CD4-positive, alpha-beta T cell treated with Interferon gamma for 1 hour (primary cell): ENCODE results near the gene ASB3.
"Not testable (repeated sequence)": the region's sequence is repeated elsewhere in the genome, so short reads cannot be mapped to it uniquely, and the experiment has no call there.

Experiments
- DNase-seq: peaks from one replicate; pipeline ENCODE4 v3.0.0-alpha.2; 2020

Gene ASB3

DNA sequence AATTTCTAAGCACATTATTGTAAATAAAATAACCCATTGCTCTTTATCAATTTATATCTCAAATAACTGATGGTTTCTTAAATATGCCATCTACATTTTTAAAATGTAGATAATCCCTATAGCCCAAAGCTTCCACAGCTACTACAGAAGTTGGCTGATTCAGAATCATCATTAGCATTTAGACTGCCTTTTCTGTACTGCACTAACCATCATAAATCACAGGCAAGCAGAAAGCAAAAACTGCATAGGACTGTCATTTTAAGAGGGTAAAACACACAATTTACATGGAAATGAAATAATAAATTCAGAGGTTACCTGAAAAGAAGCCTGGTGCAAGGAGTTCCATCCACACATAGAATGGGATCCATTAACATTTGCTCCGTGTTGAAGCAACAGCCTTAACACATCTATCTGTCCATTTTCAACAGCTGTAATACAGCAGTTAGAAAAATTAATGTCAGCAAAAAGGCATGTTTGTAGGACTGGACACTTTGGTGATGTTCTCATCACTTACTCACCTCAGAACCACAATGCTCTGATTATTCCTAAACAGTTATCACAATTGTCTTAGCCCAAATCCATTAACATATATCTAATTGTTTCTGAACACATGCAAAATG lies 57.5 kb downstream of the ASB3 start:
- DNase-seq: no peak

DNA sequence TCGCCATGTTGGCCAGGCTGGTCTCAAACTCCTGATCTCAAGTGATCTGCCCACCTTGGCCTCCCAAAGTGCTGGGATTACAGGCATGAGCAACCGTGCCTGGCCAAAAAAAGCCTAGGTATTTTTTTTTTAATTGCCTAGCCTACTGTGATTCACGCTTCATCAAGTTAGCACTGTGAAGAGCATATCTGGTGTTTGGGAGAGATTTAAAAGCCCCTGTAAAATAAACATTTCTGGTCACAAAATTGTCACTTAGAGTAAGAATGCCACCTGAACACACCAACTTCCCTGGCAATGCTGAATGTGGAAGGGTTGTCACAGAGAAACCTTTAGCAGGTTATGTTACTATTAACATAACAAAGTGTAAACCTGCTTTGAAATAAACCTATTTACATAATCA lies 58.8 kb downstream of the ASB3 start:
- DNase-seq: no peak

DNA sequence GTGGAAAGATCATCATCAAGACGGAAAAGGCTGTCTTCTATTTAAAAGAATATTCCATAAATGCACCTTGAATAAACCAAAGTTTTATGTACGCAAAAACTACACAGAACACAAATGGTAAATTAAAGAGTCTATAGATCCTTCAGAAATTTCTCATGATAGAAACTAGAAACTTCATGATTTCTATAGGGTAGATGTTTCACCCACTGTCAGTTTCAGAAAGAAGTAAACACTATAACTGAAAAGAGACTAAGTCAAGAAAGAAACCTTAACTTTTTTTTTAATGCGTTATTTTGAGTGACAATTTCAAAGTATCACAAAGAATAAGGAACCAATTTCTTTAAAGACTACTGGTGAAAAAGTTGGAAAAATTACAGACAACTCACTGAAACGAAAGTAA lies 61.1 kb downstream of the ASB3 start:
- DNase-seq: no peak

DNA sequence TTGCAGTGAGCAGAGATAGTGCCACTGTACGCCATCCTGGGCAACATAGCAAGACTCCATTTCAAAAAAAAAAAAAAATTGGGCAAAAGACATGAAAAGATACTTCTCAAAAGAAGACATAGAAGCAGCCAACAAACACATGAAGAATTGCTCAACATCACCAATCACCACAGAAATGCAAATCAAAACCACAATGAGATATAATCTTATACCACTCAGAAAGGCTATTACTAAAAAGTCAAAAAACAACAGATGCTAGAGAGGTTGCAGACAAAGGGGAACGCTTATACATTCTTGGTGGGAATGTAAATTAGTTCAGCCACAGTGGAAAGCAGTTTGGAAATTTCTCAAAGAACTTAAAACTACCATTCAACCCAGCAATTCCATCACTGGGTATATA lies 62.2 kb downstream of the ASB3 start:
- DNase-seq: no peak

DNA sequence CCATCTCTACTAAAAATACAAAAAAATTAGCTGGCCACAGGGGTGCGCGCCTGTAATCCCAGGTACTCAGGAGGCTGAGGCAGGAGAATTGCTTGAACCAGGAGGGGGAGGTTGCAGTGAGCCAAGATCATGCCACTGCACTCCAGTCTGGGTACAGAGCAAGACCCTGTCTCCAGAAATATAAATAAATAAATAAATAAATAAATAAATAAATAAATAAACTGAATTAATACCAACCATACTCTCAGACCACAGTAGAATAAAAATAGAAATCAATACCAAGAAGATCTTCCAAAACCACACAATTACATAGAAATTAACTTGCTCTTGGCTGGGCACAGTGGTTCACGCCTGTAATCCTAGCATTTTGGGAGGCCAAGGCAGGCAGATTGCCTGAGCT lies 65.8 kb downstream of the ASB3 start:
- DNase-seq: not testable (repeated sequence)

DNA sequence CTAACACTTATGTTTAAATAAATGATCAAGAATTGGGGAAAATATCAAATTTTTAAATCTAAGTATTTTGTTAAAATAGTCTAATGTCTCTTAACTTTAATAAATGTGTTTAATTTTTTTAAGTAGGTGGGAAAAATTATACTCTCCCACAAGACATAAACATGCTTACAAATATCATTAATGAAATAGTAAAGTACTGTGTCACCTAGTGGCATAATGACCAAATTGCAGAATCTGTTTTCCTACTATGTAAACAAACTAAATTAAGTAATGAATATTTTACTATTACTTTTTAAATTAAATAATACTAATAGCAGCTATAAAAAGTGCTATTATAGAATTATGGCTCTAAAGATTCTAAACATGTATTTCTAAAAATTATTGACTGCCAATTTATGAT lies 71.2 kb downstream of the ASB3 start:
- no peak for DNase-seq

DNA sequence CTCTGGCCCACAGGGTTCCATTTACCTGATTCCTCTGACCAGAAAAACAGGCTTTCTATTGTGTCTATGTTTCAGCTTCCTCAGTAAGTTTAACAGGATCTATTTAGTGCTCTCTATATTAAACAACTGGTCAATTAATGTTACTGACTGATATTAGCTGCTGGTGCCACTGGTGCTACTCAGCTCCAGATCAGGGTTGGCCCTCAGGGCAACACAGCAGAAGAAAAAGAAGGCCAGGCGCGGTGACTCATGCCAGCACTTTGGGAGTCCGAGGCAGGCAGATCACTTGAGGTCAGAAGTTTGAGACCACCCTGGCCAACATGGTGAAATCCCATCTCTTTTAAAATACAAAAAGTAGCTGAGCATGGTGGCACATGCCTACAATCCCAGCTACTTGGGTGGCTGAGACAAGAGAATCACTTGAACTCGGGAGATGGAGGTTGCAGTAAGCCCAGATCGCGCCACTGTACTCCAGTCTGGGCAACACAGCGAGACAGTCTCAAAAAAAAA lies 75.4 kb downstream of the ASB3 start:
- DNase-seq: no peak

DNA sequence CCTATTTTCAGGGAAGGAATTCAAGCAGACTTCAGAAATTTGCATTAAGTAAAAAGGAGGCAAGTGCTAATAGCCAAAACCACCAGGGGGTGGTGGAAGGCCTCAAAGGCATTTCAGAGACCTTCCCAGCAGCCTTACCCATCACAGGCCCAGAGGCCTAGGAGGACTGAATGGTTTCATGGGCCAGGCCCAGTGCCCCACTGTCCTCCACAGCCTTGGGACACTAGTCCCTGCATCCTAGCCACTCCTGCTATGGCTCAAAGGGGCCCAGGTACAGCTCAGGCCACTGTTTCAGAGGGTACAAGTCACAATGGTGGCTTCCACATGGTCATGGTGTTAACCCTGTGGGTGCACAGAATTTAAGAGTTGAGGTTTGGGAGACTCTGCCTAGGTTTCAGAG lies 77.8 kb downstream of the ASB3 start:
- DNase-seq: no peak

DNA sequence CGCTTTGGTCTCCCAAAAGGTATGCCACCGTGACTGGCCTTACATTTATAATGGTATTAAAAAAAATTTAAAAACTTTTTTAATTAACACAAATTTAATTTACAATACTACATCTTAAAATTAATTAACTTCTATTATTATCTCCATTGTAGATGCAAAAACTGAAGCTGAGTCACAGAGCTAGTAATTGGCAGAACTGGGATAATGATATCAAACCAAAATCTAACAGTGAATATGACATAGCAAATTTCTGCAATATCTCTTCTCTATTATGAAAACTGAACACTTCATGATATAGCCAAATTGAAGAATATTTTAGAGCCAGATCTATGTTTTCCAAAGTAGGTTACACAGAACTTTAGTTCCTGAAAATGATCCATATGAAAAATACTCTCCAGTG lies 85.5 kb downstream of the ASB3 start:
- DNase-seq: no peak

DNA sequence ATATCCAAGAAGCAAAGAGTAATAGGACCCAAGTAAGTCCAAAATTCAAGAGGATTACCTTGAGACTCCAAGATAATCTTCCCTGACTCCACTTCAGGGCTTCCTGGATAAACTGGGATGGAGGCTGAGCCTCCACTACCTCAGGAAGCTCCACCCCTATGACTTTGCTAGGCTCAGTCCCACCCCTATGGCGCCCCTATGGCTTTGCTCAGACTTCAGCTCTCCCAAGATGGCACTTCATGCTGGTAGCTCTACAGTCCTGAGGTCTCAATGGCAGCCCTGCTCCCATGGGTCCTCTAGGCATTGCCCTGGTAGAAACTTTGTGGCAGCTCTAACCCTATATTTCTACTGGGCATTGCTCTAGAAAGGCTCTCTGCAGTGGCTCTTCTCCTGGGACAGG lies 89.1 kb downstream of the ASB3 start:
- no peak for DNase-seq

DNA sequence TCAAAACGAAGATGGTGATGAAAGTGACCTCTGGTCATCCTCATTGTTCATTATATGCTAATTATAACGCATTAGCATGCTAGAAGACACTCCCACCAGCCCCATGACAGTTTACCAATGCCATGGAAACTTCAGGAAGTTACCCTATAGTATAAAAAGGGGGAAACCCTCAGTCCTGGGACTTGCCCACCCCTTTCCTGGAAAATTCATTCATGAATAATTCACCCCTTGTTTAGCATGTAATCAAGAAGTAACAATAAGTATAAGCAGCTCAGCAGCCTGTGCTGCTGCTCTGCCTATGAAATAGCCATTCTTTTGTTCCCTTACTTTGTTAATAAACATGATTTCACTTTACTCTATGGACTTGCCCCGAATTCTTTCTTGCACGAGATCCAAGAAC lies 89.7 kb downstream of the ASB3 start:
- DNase-seq: no peak

DNA sequence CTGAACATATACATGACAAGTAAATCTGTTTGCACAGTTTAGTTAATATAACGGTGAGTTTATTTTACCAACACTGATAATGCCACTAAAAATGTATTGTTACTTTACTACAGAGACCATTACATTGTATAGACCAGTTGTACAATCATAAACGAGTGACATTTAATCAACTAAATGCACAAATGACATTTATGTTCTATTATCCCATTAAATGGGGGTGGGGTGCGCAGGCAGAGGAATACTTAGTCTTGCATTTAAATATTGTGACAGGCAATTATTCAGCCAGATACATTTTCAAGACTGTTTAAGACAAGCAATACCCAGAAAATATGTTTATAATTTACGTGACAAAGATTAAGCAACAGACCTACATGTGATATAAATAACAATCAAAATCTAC lies 91.2 kb downstream of the ASB3 start:
- no peak for DNase-seq

DNA sequence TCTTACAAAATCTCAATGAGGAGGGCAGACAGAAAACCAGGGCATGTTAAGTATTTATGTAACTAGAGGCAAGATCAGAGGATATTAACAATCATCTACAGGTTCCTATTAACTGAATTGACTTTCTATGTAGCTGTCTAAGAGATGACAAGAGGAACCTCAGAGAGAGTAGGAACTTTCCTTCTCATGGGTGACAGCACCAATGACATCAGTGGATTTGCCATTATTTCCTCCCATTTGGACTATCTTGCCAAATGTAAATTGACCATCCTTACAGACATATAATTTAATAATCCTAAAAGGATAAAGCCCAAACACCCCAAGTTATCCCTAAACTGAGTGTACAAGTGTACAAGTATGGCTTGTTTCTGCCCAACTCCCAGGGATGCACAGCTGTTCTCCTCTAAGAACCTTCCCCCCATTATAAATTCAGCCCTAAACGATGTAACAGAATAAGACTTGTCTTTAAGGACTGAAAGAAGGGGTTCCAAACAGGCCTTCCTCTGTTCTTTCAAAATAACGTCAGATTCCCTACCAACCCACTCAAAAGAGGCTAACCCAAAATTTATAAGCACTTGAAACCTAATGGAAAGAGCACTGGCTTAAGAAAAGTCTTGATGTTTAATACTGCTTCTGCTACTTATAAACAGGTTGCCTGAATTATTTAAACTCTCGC lies 92.5 kb downstream of the ASB3 start:
- DNase-seq: no peak

DNA sequence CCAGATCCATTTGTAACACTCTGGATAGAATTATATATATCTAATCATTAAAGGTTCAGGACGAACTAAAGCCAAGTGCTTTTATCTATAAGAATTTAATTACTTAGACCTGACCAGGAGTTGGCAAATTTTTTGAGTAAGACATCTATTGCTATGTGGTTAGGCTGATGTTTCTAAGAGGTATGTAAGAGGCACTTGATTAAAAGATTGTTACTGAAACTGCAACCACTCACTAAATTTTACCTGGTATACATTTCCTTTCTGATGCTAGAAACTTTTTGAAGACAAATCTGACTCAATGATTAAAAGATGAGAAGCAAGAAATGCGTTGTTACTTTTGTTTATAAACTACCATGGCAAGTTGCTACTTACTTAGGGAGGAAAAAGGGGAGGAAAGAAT lies 95.9 kb downstream of the ASB3 start:
- no peak for DNase-seq

DNA sequence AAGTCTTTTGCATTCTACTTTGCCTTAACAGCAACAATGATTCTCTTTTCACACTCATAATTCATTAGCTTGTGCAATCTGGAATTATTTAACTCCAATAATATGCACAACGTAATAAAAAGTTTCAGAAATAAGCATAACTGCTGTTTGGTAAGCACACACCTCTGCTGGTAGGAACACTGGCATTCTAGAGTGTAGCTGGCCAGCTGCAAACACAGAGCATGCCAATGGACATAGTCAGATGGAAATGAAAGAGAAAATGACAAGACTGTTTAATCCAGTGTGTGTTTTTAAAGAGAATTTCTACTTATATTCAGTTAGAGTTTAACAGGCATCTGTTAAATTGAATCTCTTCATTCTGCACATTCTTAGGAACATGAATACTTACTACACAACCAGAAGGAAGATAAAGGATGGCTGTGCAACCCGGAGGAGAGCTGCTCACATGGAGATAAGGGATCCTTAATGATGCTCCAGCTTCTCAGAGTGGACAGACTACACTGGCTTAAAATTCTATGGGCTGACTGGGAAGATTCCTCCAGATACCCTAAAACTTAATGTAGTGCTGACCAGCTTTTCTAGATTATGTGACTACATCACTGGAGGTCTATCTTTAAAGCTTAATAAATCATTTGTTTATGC lies 113.8 kb downstream of the ASB3 start:
- no peak for DNase-seq

DNA sequence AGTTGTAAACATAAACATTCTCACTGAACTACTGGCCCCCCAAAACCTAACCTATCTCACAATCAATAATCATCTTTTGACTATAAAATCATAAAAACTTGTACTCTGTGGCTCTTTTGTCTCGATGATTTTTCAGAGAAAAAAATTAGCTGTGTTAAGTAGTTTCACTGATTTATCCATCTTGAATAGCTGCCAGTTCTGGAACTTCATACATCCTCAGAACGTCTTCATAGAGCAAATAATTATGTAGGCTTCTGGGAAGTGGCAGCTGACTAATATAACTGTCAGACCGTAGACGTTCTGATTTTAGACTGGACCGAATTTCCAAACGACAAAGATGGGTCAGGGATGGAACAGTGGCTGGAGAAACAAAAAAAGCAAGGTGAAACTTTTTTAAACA lies 116.4 kb downstream of the ASB3 start:
- no peak for DNase-seq

DNA sequence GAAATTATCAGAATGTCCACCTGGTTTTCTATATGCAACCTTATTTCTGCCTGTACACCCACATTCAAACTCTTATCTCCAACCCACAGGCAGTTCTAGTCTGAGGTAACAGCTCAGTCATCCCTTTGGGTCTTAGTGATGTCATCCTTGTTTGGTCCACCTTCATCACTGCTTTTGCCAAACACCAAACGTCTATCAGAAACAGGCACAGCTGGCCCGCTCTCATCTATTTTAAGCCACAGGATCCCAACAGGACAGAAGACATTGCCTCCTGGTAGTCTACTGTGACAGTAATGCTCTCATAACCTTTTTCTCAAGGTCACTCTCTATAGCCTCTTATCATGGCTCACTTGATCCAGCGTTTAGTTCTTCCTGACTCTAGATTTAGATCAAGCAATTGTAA lies 118.1 kb downstream of the ASB3 start:
- no peak for DNase-seq

DNA sequence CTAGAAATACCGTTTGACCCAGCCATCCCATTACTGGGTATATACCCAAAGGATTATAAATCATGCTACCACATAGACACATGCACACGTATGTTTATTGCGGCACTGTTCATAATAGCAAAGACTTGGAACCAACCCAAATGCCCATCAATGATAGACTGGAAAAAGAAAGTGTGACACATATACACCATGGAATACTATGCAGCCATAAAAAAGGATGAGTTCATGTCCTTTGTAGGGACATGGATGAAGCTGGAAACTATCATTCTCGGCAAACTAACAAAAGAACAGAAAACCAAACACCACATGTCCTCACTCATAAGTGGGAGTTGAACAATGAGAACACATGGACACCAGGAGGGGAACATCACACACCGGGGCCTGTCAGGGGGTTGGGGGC lies 119.6 kb downstream of the ASB3 start:
- DNase-seq: not testable (repeated sequence)

DNA sequence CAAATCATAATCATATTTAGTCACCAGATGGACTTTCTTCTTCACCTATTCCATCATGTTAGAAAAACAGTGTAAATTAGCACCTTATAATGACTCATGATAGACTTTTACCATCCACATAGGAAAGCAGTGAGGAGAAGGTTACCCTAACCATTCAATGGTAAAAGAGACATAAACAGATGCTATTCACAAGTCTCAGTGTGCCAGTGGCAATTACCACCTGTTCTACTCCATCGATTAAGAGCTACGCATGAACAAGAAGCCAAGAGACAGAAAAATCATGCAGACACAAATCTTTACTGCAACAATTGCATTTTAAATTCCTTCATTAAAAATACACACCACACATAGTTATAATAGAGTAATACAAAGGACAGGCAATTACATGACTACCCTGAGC lies 125.9 kb downstream of the ASB3 start:
- no peak for DNase-seq

DNA sequence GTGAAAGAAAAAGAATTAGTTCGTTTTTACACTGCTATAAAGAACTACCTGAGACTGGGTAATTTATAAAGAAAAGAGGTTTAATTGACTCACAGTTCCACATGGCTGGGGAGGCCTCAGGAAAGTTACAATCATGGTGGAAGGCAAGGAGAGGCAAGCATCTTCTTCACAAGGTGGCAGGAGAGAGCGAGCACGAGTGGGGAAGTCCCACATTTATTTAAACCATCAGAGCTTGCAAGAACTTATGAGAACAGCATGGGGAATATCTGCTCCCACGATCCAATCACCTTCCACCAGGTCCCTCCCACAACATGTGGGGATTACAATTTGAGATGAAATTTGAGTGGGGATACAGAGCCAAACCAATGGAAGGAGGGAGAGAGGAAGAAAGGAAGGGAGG lies 128.3 kb downstream of the ASB3 start:
- DNase-seq: not testable (repeated sequence)

DNA sequence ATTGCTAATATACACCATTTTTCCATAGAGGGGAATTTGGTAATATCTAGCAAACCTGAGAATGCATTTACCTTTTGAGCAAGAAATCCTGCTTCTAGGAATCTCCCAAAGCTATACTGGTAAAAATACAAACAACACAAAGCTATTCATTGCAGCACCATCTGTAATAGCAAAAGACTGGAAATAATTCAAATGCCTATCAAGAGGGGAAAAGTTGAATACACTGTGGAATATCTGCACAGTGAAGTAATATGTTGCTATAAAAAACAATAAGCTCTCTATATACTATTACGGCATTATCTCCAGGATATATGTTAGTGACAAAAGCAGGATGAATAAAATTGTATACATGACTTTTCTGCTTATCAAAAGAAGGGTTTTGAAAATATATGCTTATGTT lies 131.5 kb downstream of the ASB3 start:
- DNase-seq: no peak

DNA sequence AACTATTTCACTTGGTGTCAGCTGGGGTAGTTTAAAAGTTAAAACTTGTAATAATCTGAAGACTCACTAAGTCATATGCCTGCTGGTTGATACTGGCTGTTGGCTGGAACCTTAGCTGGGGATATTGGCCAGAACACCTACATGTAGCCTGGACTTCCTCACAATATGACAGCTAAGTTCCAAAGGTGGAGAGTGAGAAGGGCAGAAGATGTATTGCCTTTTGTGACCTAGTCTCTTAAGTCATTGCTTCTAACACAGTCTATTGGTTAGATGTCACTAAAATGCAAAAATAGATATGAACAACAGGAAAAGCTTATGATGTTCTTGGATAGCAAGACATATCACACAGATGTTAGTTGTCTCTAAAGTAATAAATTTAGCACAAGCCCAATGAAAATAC lies 132.4 kb downstream of the ASB3 start:
- DNase-seq: no peak

DNA sequence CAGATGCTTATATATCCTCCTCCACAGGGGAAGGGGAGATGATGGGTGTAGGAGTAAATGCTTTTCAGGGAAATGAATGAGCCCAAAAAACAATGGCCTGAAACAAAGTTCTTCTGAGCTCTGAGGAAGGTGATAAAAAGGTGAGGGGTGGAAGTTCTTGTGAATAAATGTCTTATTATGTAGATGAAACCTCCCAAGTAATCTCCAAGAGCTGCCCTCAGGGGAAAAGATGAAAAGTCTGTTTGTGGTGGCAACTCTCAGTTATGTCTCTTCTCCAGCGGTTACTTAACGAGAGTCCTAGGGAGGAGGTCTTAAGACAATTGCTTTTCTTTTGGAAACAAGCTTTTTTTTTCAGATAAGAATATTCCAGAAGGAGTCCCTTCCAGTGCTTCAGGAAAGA lies 134.6 kb downstream of the ASB3 start:
- no peak for DNase-seq

DNA sequence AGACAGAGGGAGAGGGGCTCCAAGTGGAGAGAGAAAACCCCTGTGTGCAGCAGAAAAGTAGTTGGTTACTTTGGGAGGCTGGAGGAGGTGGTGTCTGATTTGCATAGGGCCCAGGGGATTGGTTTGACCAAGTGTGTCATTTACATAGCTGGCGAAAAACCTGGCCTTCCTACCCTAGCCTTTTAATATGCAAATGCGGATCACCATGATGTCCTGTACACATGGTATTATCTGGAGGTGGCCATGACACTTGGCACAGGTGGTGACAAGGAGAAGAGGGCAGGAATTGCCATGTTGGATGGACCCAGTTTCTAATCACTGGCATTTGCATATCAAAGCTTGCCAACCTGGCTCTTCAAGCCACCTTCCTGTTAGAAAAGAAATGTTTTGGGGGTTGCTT lies 140.0 kb downstream of the ASB3 start:
- DNase-seq: no peak

DNA sequence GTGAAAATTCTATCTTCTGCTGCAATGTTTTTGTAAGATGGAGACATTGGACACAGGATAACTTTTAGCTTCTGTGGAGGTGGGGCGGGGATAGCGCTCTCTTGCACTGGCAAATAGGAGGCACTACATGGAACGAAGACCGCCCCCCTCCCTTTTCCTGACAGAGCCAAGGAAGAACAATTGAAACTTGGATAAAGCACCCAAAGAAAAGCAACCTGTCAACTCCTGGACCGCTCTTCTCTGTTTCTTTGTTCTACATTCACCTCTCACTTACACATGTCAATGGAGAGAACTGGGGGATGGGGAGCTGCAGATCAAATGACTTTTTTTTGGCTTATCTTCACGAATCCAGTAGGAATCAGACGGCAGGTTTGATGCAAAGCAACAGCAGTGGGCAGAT lies 145.5 kb downstream of the ASB3 start:
- no peak for DNase-seq
